ENCODE measurements around the gene VPS26C. TPM values are rescaled to one million over a fixed set of nuclear protein-coding genes. Genes with fewer than 3 reads are reported as not detected.

The VPS26C gene
- polyA plus RNA-seq, 2 of the 4 experiments (the other 2 are of a cell fraction) = 24.2 to 29.5 TPM

- TF ChIP-seq ATOH8 (CRISPR knock-in tag; IDR thresholded peaks at IDR 0.05; ENCODE audit: low read depth) = no peak
- no peak for TF ChIP-seq HEYL (CRISPR knock-in tag; IDR thresholded peaks at IDR 0.05)
Measured at GRCh38 chr21:37200641-37201480, 66.3 kb downstream of the VPS26C start (continued).

GRCh38 chr21:37199057-37199924, 67.8 kb downstream of the VPS26C start:
- no peak for TF ChIP-seq PBX3 (IDR thresholded peaks at IDR 0.05)
- TF ChIP-seq SREBF2 (IDR thresholded peaks at IDR 0.05) = no peak
- no peak for TF ChIP-seq HOXB13 (CRISPR knock-in tag; IDR thresholded peaks at IDR 0.05; ENCODE audit: low read depth)
- no peak for TF ChIP-seq RCOR1 (IDR thresholded peaks at IDR 0.05; ENCODE audit: low read depth, low read length)
- TF ChIP-seq ESRRA (IDR thresholded peaks at IDR 0.05; ENCODE audit: borderline replicate concordance, low read length) = no peak
- TF ChIP-seq EHMT2 (IDR thresholded peaks at IDR 0.05; ENCODE audit: low read depth) = no peak
- H3K4me1 ChIP-seq = no peaks in the 10 kb centered on the region
- H3K4me3 ChIP-seq = no peak overlapping the region
- no peak for ATAC-seq
- no peak for FAIRE-seq
- no peak for DNase-seq (ENCODE audit: low read depth in 1 of 2, low spot score in 1 of 2)
- ChIA-PET CTCF (interaction anchor here (0.7 kb wide), 1 partner anchor 220 kb away, joined by 3 read pairs; no protein-coding TSS in a partner anchor), POLR2A (no interaction called here)
- no peaks in the 10 kb centered on the region for H3K9me3 ChIP-seq
- no peak overlapping the region for H3K27ac ChIP-seq
- H3K4me2 ChIP-seq = no peak overlapping the region
- 83% methylated on average over 11 of the region's 11 CpGs for WGBS (ENCODE audit: missing lambda C conversion rate)

GRCh38 chr21:37197746-37198145, 69.4 kb downstream of the VPS26C start:
- no peak for FAIRE-seq
- ATAC-seq = no peak
- no peak for TF ChIP-seq FOSB (CRISPR knock-in tag; IDR thresholded peaks at IDR 0.05)
- TF ChIP-seq KDM1A (IDR thresholded peaks at IDR 0.05; ENCODE audit: low read depth) = no peak
- no peak for TF ChIP-seq NR3C1 (IDR thresholded peaks at IDR 0.05)
- TF ChIP-seq RFX5 (IDR thresholded peaks at IDR 0.05) = no peak
- TF ChIP-seq E2F6 (IDR thresholded peaks at IDR 0.05; ENCODE audit: borderline replicate concordance, low read depth) = no peak
- TF ChIP-seq POLR2A (IDR thresholded peaks at IDR 0.05; ENCODE audit: low read length) = no peak
- no peak for TF ChIP-seq ZSCAN20 (CRISPR knock-in tag; IDR thresholded peaks at IDR 0.05)
- TF ChIP-seq EHMT2 (IDR thresholded peaks at IDR 0.05; ENCODE audit: low read depth) = no peak
- TF ChIP-seq JUNB (IDR thresholded peaks at IDR 0.05) = no peak
- no peak for TF ChIP-seq CTCF (IDR thresholded peaks at IDR 0.05)
- TF ChIP-seq TP53 (CRISPR knock-in tag; IDR thresholded peaks at IDR 0.05) = no peak
- no peak for TF ChIP-seq HOXA7 (CRISPR knock-in tag; IDR thresholded peaks at IDR 0.05)
- TF ChIP-seq BCL3 (IDR thresholded peaks at IDR 0.05) = no peak
- TF ChIP-seq MAFK (IDR thresholded peaks at IDR 0.05; ENCODE audit: partially characterized antibody) = no peak
- no peak for TF ChIP-seq MAZ (IDR thresholded peaks at IDR 0.05; ENCODE audit: borderline replicate concordance, low read depth, low read length)
- no peak for TF ChIP-seq ATOH8 (CRISPR knock-in tag; IDR thresholded peaks at IDR 0.05; ENCODE audit: low read depth)
- WGBS (ENCODE audit: missing lambda C conversion rate) = 88% methylated on average over 4 of the region's 4 CpGs
- H3K4me3 ChIP-seq = no peak overlapping the region
- CTCF ChIA-PET = interaction anchor here (0.7 kb wide), 1 partner anchor 1183 kb away, joined by 3 read pairs; no protein-coding TSS in a partner anchor
- H3K4me2 ChIP-seq = no peak overlapping the region
- no peak for DNase-seq (ENCODE audit: low read depth in 1 of 2, low spot score in 1 of 2)
- no peaks in the 10 kb centered on the region for H3K9me3 ChIP-seq
- H3K27ac ChIP-seq = no peak overlapping the region
- POLR2A ChIA-PET = interaction anchor here (0.6 kb wide), 1 partner anchor 107 kb away, joined by 4 read pairs; no protein-coding TSS in a partner anchor
- H3K4me1 ChIP-seq = no peaks in the 10 kb centered on the region
